Psoas muscle (tissue), 8 donors: ENCODE results near the gene PIGK. TPM values are rescaled to one million over a fixed set of nuclear protein-coding genes. Genes with fewer than 3 reads are reported as not detected.

ENCODE experiments used
- ATAC-seq, 4 donors: fragments of 200-7000 bp; cut with Tn5 transposase; one replicate each; pipeline ENCODE4 v1.9.1; 2020; ENCODE audit warnings: moderate library complexity in 3 of 4, mild to moderate bottlenecking in 2 of 4
- DNase-seq, 2 donors: peaks; one replicate each; pipeline ENCODE4 v3.0.0-alpha.2; 2020
- H3K27ac ChIP-seq: fragments of 200-600 bp; one replicate; pipeline ENCODE4 v1.8.0; 2022
- H3K27me3 ChIP-seq, 3 donors: fragments of 200-600 bp in 1 of 3; one replicate each; pipeline versions ENCODE4 v1.6.1 to v1.8.0; 2013 to 2022; ENCODE audit warnings: low read length in 2 of 3, mild to moderate bottlenecking in 2 of 3, moderate library complexity in 1 of 3; ENCODE audit not compliant: insufficient read depth in 3 of 3
- H3K36me3 ChIP-seq, 2 donors: fragments of 200-600 bp in 1 of 2; one replicate each; pipeline versions ENCODE4 v1.6.1 to v1.8.0; 2013 to 2022; ENCODE audit warnings: low read depth in 1 of 2, mild to moderate bottlenecking in 1 of 2, moderate library complexity in 1 of 2; ENCODE audit not compliant: insufficient read depth in 1 of 2
- H3K4me1 ChIP-seq: fragments of 200-600 bp; one replicate; pipeline ENCODE4 v1.8.0; 2022
- H3K4me3 ChIP-seq: fragments of 200-600 bp; one replicate; pipeline ENCODE4 v1.8.0; 2022; ENCODE audit warnings: mild to moderate bottlenecking
- H3K9me3 ChIP-seq: fragments of 200-600 bp; one replicate; pipeline ENCODE4 v1.8.0; 2022
- WGBS, 3 donors: extraction: QIAGEN DNeasy Blood & Tissue Kit; methylation state at CpG; one replicate each; pipeline versions ENCODE4 v1.1.6 to v1.1.7; 2013; 5-methylcytosine and 5-hydroxymethylcytosine counted together
- intact Hi-C, 2 donors: fragments of 100-400 bp; cut with DNase I; formaldehyde crosslinking; loops; one replicate each; pipeline versions ENCODE4 v1.11.0 to v1.14.2; 2022
- polyA plus RNA-seq, 3 donors: library from polyadenylated mRNA; stranded (reverse); fragments of 200-250 nt; gene quantifications; one replicate each; pipeline ENCODE4 v1.2.3, GENCODE V29; 2013
- total RNA-seq, 4 donors: library from RNA; stranded (reverse); fragmentation: NEBNext Ultra II Directional in 2 of 4; extraction: Animal tissue kit (Norgen Biotek cat#: 25700) in 2 of 4; gene quantifications; one replicate each; pipeline versions ENCODE4 v1.2.1 to v1.2.4, GENCODE V29; 2021 to 2023
- TF ChIP-seq, protein P1 (sequence below): fragments of 200-600 bp; IDR thresholded peaks from one replicate; pipeline ENCODE4 v1.8.0; 2022; ENCODE audit warnings: antibody characterized with exemption
- donor health status: healthy with polysubstance abuse.
- donor health status: DM: no; HTN: no; CAD: no; lungs with moderate emphysema.
- donor health status: Bipolar disorder and iron deficiency.
- donor health status: healthy.
- donor health status: DM: yes; HTN: yes; CAD: no.
- donor health status: DM: no; HTN: no; CAD: no.
- donor health status: DM: no; HTN: no; CAD: no.
- donor health status: DM: yes; HTN: yes; CAD: no.

The PIGK gene
- total and polyA plus RNA-seq, 7 donors = 4.8 to 13.2 (median 11.8) TPM

- WGBS, 3 donors = 74 to 87% (median 79%) methylated on average over 2 of the region's 2 CpGs
- Histone ChIP-seq H3K4me1 (no peaks in the 10 kb centered on the region), H3K27ac (no peak overlapping the region), H3K4me3 (no peak overlapping the region), H3K36me3 (no peaks in the 10 kb centered on the region), H3K9me3 (no peaks in the 10 kb centered on the region), H3K27me3 (peaks cover 0 to 4% (median 0%) of the 10 kb centered on the region in 3 donors)
- intact Hi-C loops = no loop called here
- ATAC-seq (no peak), DNase-seq (no peak)
- TF ChIP-seq, protein P1, sequence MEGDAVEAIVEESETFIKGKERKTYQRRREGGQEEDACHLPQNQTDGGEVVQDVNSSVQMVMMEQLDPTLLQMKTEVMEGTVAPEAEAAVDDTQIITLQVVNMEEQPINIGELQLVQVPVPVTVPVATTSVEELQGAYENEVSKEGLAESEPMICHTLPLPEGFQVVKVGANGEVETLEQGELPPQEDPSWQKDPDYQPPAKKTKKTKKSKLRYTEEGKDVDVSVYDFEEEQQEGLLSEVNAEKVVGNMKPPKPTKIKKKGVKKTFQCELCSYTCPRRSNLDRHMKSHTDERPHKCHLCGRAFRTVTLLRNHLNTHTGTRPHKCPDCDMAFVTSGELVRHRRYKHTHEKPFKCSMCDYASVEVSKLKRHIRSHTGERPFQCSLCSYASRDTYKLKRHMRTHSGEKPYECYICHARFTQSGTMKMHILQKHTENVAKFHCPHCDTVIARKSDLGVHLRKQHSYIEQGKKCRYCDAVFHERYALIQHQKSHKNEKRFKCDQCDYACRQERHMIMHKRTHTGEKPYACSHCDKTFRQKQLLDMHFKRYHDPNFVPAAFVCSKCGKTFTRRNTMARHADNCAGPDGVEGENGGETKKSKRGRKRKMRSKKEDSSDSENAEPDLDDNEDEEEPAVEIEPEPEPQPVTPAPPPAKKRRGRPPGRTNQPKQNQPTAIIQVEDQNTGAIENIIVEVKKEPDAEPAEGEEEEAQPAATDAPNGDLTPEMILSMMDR = no peak
Measured at GRCh38 chr1:77068013-77068412, 151.2 kb downstream of the PIGK start.

DNA sequence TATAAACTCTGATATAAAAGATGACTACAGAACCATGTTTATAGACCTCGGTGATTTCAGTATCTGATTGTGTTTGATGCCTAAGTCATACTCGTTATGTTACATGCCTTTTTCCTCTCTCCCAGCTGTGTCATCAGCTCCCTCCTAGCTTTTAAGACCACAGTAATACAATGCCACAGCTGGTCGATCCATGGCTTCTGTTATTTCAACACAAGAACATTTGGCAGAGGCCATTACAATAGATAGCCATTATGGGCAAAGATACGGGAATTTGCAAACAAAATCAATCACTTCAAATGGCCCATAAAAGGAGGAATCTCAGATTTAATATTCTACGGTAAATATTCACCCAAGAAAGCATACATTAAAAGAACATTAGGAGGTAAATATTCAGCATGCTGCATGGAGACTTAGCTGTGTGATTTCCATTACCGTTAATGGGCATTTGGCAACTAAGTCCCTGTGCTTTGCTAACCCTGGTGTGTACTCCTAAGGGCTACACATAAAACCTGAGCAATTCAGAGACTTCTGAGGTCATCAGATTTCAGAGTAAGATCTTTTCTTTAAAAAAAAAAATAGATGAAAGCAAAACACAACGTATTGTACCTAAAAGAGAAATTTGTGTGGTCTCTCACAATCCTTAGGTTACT, 153.4 kb downstream of the PIGK start:
- Histone ChIP-seq H3K27ac (no peak overlapping the region), H3K9me3 (no peaks in the 10 kb centered on the region), H3K36me3 (no peaks in the 10 kb centered on the region), H3K27me3 (peaks cover 0 to 4% (median 0%) of the 10 kb centered on the region in 3 donors), H3K4me1 (no peaks in the 10 kb centered on the region), H3K4me3 (no peak overlapping the region)
- 33 to 49% (median 39%) methylated on average over 7 of the region's 7 CpGs for WGBS, 3 donors
- ATAC-seq (no peak), DNase-seq (no peak)
- TF ChIP-seq, protein P1 = no peak
- intact Hi-C loops = no loop called here

DNA sequence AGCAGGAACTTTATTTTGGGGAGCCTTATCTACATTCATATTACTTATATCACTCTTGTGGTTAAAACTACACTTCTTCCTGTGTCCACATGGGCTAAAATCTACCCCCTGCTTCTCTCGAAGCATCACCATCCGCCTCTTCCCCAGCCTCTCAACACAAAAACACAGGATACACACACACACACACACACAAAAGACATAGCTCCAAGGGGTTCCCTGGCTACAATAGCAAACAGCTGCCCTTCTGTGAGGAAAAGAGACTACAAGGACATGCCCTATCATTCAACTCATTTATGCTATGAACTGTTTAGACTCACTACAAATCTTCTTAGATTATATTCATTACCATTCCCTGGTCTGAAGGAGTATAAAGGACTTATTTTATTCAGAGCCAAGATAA, 155.0 kb downstream of the PIGK start:
- H3K27ac ChIP-seq = no peak overlapping the region
- DNase-seq (no peak), ATAC-seq (no peak)
- WGBS, 3 donors = 81 to 88% (median 87%) methylated on average over 2 of the region's 2 CpGs
- TF ChIP-seq, protein P1 = no peak
- no peaks in the 10 kb centered on the region for H3K36me3 ChIP-seq
- intact Hi-C loops = no loop called here
- peaks cover 0 to 4% (median 0%) of the 10 kb centered on the region in 3 donors for H3K27me3 ChIP-seq
- H3K9me3 ChIP-seq = no peaks in the 10 kb centered on the region
- H3K4me1 ChIP-seq = no peaks in the 10 kb centered on the region
- no peak overlapping the region for H3K4me3 ChIP-seq

- Histone ChIP-seq H3K4me1 (no peaks in the 10 kb centered on the region), H3K4me3 (no peak overlapping the region), H3K27ac (no peak overlapping the region), H3K27me3 (no peaks in the 10 kb centered on the region), H3K9me3 (no peaks in the 10 kb centered on the region), H3K36me3 (no peaks in the 10 kb centered on the region)
- WGBS, 3 donors = 42 to 52% (median 49%) methylated on average over 4 of the region's 4 CpGs
- no peak for DNase-seq
- intact Hi-C loops = no loop called here
- no peak for ATAC-seq
- TF ChIP-seq, protein P1 = no peak
Measured at GRCh38 chr1:77063118-77063517, 156.1 kb downstream of the PIGK start.

DNA sequence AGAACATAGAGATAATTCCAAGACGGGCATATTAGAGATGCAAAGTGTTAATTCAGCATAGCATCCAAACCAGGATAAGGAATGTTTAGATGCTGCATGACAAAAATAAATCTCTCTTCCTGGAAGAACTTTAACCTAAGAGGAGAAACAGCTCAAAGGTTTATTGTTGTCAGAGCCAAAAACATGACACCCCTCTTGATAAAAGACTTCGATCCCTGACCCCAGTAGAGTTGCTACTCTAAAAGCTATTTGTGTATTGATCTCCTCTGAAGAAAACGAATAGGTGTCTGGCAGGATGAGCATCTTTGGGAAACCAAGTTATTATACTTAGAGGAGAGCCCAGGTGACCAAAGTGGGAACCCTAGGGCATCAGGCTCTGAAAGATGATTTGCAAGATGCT, 158.1 kb downstream of the PIGK start:
- no peaks in the 10 kb centered on the region for H3K4me1 ChIP-seq
- H3K4me3 ChIP-seq = no peak overlapping the region
- no peak overlapping the region for H3K27ac ChIP-seq
- WGBS, 3 donors = 73 to 84% (median 77%) methylated on average over 3 of the region's 3 CpGs
- ATAC-seq (no peak), DNase-seq (no peak)
- intact Hi-C loops = no loop called here
- H3K27me3 ChIP-seq = no peaks in the 10 kb centered on the region
- TF ChIP-seq, protein P1 = no peak
- H3K36me3 ChIP-seq = no peaks in the 10 kb centered on the region
- no peaks in the 10 kb centered on the region for H3K9me3 ChIP-seq
